Suppressor macrophage treated with lipopolysaccharide for 1 hour (primary cell): Measurements from ENCODE around the gene RBBP4.

Experiments used
- DNase-seq, 3 donors: peaks; one replicate each; pipeline ENCODE4 v3.0.0-alpha.2; 2020 to 2022

RBBP4 gene

GRCh38 chr1:32724678-32725614, 73.9 kb downstream of the RBBP4 start:
- DNase-seq = peak; percentile 83 to 88 (median 86)

DNA sequence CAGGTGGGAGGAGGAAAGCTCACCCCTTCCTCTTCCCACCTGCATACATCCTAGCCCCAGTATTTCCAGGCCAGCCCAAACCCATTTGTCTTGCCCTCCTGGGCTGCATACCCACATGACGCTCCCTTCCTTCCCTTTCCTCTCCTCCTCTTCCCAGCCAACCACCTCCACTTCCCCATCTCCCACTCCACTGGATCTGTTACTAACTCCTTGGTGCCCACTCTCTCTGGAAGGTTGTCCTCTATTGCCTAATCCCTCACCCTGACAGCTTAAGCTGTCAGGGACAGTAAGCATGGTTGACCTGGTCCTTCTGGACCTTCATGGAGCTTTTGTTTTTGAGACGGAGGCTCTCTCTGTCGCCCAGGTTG, 74.6 kb downstream of the RBBP4 start:
- DNase-seq = peak; percentile 65 to 70 (median 66)

GRCh38 chr1:32727876-32728275, 76.9 kb downstream of the RBBP4 start:
- DNase-seq = no peak

DNA sequence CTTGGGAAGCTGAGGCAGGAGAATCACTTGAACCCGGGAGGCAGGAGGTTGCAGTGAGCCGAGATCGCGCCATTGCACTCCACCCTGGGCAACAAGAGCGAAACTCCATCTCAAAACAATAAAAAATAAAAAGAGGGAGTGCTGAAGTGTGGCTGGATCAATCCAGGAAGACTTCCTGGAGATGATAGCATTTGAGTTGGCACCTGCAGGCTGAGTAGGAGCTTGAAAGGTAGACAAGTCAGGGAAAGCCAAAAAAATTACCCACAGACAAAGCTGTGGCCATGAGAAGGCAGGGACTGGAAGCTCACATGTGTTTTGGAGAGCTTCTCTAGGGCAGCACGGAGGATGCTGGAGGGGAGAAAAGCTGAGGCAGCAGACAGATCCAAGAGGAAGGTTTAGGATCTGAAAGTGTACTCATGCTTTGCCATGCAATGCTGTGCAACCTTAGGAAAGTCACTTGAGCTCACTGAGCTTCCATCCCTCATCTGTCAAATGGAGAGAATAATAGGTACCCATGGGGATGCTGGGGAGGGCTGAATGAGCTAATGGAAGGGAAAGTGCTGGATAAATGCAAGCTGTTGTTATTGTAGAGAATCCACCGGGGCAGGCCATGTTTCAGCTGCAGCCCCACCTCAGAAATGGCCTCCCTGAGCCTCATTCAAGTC, 77.5 kb downstream of the RBBP4 start:
- DNase-seq = no peak

- no peak for DNase-seq
Observed at GRCh38 chr1:32729254-32730046, 78.4 kb downstream of the RBBP4 start.

GRCh38 chr1:32733582-32734321, 82.7 kb downstream of the RBBP4 start:
- no peak for DNase-seq
